GM19099 (cell line): ENCODE results near the gene VEZF1.

ENCODE experiments used
- POLR2A ChIP-seq: IDR thresholded peaks from 3 replicates; pipeline ENCODE4 v1.6.1; 2011; ENCODE audit warnings: low read depth; ENCODE audit not compliant: insufficient read length; ENCODE audit errors: extremely low read depth

VEZF1 gene

GRCh38 chr17:57938061-57938502 lies 50.0 kb downstream of the VEZF1 start:
- TF ChIP-seq POLR2A = no peak

DNA sequence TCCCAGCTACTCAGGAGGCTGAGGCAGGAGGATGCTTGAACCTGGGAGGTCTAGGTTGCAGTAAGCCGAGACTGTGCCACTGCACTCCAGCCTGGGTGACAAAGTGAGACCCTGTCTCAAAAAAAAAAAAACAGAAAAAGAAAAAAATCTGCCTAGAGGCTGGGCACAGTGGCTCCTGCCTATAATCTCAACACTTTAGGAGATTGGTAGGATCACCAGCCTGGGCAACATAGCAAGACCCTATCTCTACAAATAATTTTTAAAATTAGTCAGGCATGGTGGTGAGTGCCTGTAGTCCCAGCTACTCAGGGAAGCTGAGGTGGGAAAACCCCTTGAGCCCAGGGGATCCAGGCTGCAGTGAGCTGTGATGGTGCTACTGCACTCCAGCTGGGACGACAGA lies 50.6 kb downstream of the VEZF1 start:
- TF ChIP-seq POLR2A = no peak

GRCh38 chr17:57935833-57936807 lies 51.9 kb downstream of the VEZF1 start:
- no peak for TF ChIP-seq POLR2A

GRCh38 chr17:57931488-57932137 lies 56.4 kb downstream of the VEZF1 start:
- no peak for TF ChIP-seq POLR2A

GRCh38 chr17:57930239-57930638 lies 57.8 kb downstream of the VEZF1 start:
- TF ChIP-seq POLR2A = no peak

DNA sequence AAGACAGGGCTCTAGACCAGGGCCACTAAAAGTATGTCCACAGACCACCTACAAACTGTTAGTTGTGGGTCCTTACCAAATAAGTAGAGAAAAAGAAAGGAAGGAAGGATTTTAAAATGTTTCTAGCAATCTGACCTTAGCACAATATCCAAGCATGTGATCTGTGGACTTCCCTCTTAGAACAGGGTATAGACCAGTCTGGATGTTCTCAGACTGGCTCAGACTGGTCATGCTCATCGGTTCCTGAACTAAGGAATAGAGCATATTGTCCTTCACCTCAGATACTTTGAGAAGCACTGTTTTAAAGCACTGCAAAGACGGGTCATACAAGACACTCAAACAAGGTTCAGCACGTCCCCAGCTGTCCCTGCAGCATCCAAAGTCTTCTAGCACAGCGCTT lies 58.7 kb downstream of the VEZF1 start:
- no peak for TF ChIP-seq POLR2A

- no peak for TF ChIP-seq POLR2A
Observed at GRCh38 chr17:57928928-57929327, 59.1 kb downstream of the VEZF1 start.

DNA sequence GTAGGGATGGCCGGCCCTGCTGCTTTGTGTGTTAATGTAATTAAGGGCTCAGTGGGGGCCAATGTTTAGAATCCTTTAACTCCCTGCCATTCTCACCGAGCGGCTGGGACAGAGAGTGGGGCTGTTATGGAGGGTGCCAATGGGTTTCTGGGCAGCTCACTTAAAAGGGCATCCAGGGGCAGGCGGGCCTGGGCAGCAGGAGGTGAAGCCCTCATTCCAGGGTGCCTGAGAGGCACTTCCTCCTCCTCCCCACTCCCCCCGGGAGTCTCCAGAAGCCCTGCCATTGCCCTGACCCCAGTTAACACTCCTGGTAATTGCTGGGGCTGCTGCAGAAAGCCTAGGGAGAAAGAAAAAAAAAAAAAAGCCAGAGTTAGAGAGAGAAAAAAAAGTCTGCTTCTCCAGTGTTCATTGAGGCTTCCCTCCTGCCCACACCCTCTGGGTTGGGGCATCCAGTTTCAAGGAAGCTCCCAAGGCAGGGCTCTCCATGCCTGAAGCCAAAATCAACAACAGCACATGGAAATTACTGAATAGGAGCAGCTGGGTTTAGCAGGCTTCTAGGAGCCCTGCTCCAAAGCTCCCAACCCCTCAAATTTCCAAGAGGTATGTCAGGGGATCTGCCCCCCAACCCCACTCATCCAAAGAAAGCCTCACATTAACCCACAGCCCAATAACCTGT lies 60.9 kb downstream of the VEZF1 start:
- no peak for TF ChIP-seq POLR2A

DNA sequence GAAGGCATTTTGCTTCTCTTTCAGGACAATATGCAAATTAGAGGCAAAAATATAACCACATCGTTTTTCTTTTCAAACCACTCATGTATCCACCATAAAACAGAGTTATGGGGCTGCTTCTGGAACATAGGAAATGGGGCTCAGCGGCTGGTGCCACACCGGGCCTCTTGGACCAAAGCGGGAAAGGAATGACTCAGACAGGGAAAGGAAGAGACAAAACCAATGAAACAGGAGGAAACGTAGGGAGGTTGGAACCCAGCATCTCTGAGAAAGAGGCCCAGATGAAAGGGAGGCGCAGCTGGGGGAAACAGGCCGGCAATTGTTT lies 61.4 kb downstream of the VEZF1 start:
- TF ChIP-seq POLR2A = no peak

DNA sequence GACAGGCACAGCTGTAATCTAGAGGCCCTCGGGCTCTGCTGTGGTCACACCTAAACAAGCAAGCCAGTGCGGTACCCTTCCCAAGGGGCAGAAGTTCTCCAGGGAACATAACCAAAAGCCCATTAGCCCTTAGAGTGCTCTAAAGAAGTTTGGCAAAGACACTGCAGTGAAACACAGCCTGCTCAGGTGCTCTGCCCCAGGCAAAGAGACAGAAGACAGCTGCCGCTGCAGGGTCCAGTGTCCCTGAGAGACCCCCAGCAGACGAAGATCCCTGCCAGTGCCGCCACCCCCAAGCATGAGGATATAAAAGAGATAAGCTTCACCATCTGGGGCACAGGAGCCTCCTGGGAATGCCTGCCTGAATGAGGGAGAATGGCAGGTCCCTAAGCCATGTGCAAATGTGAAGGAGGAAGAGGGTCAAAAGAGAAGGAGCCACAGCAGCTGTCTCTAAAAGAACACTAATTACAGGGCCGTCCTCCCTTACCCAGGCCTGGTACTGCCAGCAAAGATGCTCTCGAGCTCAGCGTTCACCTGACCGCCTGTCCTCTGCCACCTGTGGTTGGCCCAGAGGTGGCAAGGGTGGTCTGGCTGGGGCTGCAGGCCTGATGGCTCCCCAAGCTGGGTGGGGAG lies 62.6 kb downstream of the VEZF1 start:
- no peak for TF ChIP-seq POLR2A

DNA sequence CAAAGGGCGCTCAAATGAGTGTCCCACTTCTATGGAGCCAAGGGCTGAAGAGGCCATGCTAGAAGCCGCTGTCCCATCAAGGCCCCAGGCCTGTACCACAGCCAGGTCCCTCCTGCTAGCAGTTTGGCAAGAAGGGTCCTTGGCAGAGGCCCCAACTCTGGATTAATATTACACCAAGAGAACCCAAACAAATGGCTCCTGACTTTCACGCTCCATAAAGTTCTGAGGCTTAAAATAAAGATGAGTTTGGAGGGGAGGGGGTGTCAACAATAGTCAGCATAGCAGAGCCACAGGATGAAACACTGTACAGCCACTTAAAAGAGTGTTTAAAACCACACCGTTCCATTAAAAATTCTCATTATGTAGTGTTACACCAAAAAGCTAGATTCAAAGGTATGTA lies 63.4 kb downstream of the VEZF1 start:
- no peak for TF ChIP-seq POLR2A
